OCI-M1 (cell line): Measurements from ENCODE around the gene METTL6.
"Not testable (repeated sequence)": the region's sequence is repeated elsewhere in the genome, so short reads cannot be mapped to it uniquely, and the experiment has no call there.

Experiments used
- DNase-seq: peaks from one replicate; lab custom pipeline; 2025; lab: John Stamatoyannopoulos, UW

Gene METTL6

GRCh38 chr3:15403495-15403894 is 23.8 kb downstream of the METTL6 start:
- no peak for DNase-seq

GRCh38 chr3:15401936-15402335 is 25.4 kb downstream of the METTL6 start:
- no peak for DNase-seq

GRCh38 chr3:15399970-15400369 is 27.4 kb downstream of the METTL6 start:
- DNase-seq: no peak

- DNase-seq: peak; percentile 55
Measured at GRCh38 chr3:15398731-15399133, 28.6 kb downstream of the METTL6 start.

GRCh38 chr3:15393252-15393651 is 34.1 kb downstream of the METTL6 start:
- not testable (repeated sequence) for DNase-seq

GRCh38 chr3:15391007-15391406 is 36.3 kb downstream of the METTL6 start:
- no peak for DNase-seq

GRCh38 chr3:15390460-15390859 is 36.9 kb downstream of the METTL6 start:
- no peak for DNase-seq

- not testable (repeated sequence) for DNase-seq
Measured at GRCh38 chr3:15388335-15388734, 39.0 kb downstream of the METTL6 start.

- DNase-seq: no peak
Measured at GRCh38 chr3:15387735-15388134, 39.6 kb downstream of the METTL6 start.

GRCh38 chr3:15387171-15387581 is 40.2 kb downstream of the METTL6 start:
- no peak for DNase-seq

GRCh38 chr3:15386654-15386955 is 40.7 kb downstream of the METTL6 start:
- not testable (repeated sequence) for DNase-seq

GRCh38 chr3:15385901-15386653 is 41.3 kb downstream of the METTL6 start:
- peak; percentile 45 for DNase-seq

GRCh38 chr3:15385238-15385695 is 42.1 kb downstream of the METTL6 start:
- not testable (repeated sequence) for DNase-seq

GRCh38 chr3:15384510-15385237 is 42.7 kb downstream of the METTL6 start:
- peak; percentile 86 for DNase-seq

GRCh38 chr3:15382405-15382923 is 44.9 kb downstream of the METTL6 start:
- DNase-seq: peak; percentile 50

GRCh38 chr3:15380980-15381890 is 46.1 kb downstream of the METTL6 start:
- DNase-seq: peak; percentile 88

- DNase-seq: peak; percentile 97
Measured at GRCh38 chr3:15377961-15378791, 49.2 kb downstream of the METTL6 start.

GRCh38 chr3:15375461-15376000 is 51.8 kb downstream of the METTL6 start:
- DNase-seq: no peak

- DNase-seq: no peak
Measured at GRCh38 chr3:15372918-15373317, 54.4 kb downstream of the METTL6 start.

- DNase-seq: no peak
Measured at GRCh38 chr3:15368561-15369135, 58.7 kb downstream of the METTL6 start.

- no peak for DNase-seq
Measured at GRCh38 chr3:15367059-15367458, 60.3 kb downstream of the METTL6 start.
